ENCODE measurements around the gene PIGP.

PIGP gene

GRCh38 chr21:37030864-37031263 lies 42.0 kb downstream of the PIGP start:
- Histone ChIP-seq H3K27me3 (replicated peaks; ENCODE audit: control insufficient read depth, insufficient read depth, low read length) (no peaks in the 10 kb centered on the region; the same call in 1 of the 2 replicates), H3K36me3 (ENCODE audit: control insufficient read depth, insufficient read depth, low read length) (no peaks in the 10 kb centered on the region), H3K4me3 (replicated peaks; ENCODE audit: low read depth, low read length) (no peak overlapping the region)
- TF ChIP-seq, protein P1, sequence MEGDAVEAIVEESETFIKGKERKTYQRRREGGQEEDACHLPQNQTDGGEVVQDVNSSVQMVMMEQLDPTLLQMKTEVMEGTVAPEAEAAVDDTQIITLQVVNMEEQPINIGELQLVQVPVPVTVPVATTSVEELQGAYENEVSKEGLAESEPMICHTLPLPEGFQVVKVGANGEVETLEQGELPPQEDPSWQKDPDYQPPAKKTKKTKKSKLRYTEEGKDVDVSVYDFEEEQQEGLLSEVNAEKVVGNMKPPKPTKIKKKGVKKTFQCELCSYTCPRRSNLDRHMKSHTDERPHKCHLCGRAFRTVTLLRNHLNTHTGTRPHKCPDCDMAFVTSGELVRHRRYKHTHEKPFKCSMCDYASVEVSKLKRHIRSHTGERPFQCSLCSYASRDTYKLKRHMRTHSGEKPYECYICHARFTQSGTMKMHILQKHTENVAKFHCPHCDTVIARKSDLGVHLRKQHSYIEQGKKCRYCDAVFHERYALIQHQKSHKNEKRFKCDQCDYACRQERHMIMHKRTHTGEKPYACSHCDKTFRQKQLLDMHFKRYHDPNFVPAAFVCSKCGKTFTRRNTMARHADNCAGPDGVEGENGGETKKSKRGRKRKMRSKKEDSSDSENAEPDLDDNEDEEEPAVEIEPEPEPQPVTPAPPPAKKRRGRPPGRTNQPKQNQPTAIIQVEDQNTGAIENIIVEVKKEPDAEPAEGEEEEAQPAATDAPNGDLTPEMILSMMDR (IDR thresholded peaks at IDR 0.05; ENCODE audit: insufficient read depth, low read length, poor library complexity, severe bottlenecking) = no peak
- no peak for DNase-seq (ENCODE audit: extremely low read depth, insufficient read length)

DNA sequence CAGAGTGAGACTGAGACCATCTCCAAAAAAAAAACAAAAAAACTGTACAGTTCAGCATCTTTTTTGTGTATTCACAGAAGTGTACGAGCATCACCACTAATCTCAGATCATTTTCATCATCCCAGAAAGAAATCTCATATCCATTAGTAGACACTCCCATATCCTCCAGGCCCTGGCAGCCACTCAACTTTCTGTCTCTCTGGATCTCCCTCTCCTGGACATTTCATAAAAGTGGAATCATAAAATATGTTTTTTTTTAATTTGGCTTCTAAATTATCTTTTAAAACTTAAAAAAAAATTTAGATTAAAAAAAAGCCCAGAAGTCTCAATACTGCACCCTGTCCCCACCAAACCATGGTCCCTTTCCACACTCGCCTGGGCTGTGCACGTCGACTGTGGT lies 44.3 kb downstream of the PIGP start:
- no peak for DNase-seq (ENCODE audit: extremely low read depth, insufficient read length)
- Histone ChIP-seq H3K36me3 (ENCODE audit: control insufficient read depth, insufficient read depth, low read length) (no peaks in the 10 kb centered on the region), H3K4me3 (replicated peaks; ENCODE audit: low read depth, low read length) (no peak overlapping the region), H3K27me3 (replicated peaks; ENCODE audit: control insufficient read depth, insufficient read depth, low read length) (no peaks in the 10 kb centered on the region; the same call in 1 of the 2 replicates)
- TF ChIP-seq, protein P1 (IDR thresholded peaks at IDR 0.05; ENCODE audit: insufficient read depth, low read length, poor library complexity, severe bottlenecking) = no peak

- H3K36me3 ChIP-seq (ENCODE audit: control insufficient read depth, insufficient read depth, low read length) = no peaks in the 10 kb centered on the region
- no peak overlapping the region for H3K4me3 ChIP-seq (replicated peaks; ENCODE audit: low read depth, low read length)
- no peak for DNase-seq (ENCODE audit: extremely low read depth, insufficient read length)
- TF ChIP-seq, protein P1 (IDR thresholded peaks at IDR 0.05; ENCODE audit: insufficient read depth, low read length, poor library complexity, severe bottlenecking) = no peak
- no peaks in the 10 kb centered on the region; the same call in 1 of the 2 replicates for H3K27me3 ChIP-seq (replicated peaks; ENCODE audit: control insufficient read depth, insufficient read depth, low read length)
Measured at GRCh38 chr21:37026499-37026898, 46.4 kb downstream of the PIGP start.

GRCh38 chr21:37017951-37018679 lies 54.8 kb downstream of the PIGP start:
- no peak for DNase-seq (ENCODE audit: extremely low read depth, insufficient read length)
- TF ChIP-seq, protein P1 (IDR thresholded peaks at IDR 0.05; ENCODE audit: insufficient read depth, low read length, poor library complexity, severe bottlenecking) = no peak
- Histone ChIP-seq H3K4me3 (replicated peaks; ENCODE audit: low read depth, low read length) (no peak overlapping the region), H3K36me3 (ENCODE audit: control insufficient read depth, insufficient read depth, low read length) (no peaks in the 10 kb centered on the region), H3K27me3 (replicated peaks; ENCODE audit: control insufficient read depth, insufficient read depth, low read length) (no peaks in the 10 kb centered on the region)

Data from GM06990 (cell line).